WTC11 (cell line): Measurements from ENCODE around the gene PHRF1. TPM values are rescaled to one million over a fixed set of nuclear protein-coding genes. Genes with fewer than 3 reads are reported as not detected.

Source experiments
- ATAC-seq: fragments of 200-7000 bp; cut with Tn5 transposase; 2 replicates; pipeline ENCODE4 v1.10.0; 2021; ENCODE audit warnings: mild to moderate bottlenecking, moderate library complexity
- Bru-seq: library from RNA; stranded (reverse); fragments of 400-500 nt; gene quantifications from one replicate; lab custom pipeline; 2021; lab: Mats Ljungman, UMichigan
- CTCF ChIA-PET: fragments of 300-600 bp; sonication (Branson Sonifier 250); formaldehyde crosslinking; loops from one replicate; lab custom pipeline; 2021; ENCODE audit warnings: antibody characterized with exemption; lab: Charles Lee
- POLR2A ChIA-PET: fragments of 350-600 bp; sonication (Branson Sonifier 250); formaldehyde crosslinking; loops from one replicate; lab custom pipeline; 2021; ENCODE audit warnings: antibody characterized with exemption; lab: Charles Lee
- DNase-seq: peaks from one replicate; pipeline ENCODE4 v3.0.0; 2021; ENCODE audit warnings: low spot score
- H3K27ac Mint-ChIP-seq: 2 replicates; pipeline ENCODE4 v1.8.0; 2021; ENCODE audit warnings: mixed read lengths
- H3K27me3 Mint-ChIP-seq: 2 replicates; pipeline ENCODE4 v1.8.0; 2021; ENCODE audit warnings: low read depth, mild to moderate bottlenecking, moderate library complexity, mixed read lengths
- H3K36me3 Mint-ChIP-seq: 2 replicates; pipeline ENCODE4 v1.8.0; 2021; ENCODE audit warnings: mixed read lengths
- H3K4me1 Mint-ChIP-seq: 2 replicates; pipeline ENCODE4 v1.8.0; 2022; ENCODE audit warnings: mixed read lengths
- H3K4me3 Mint-ChIP-seq: 2 replicates; pipeline ENCODE4 v1.8.0; 2021; ENCODE audit warnings: mild to moderate bottlenecking, moderate library complexity, mixed read lengths
- H3K9me3 Mint-ChIP-seq: 2 replicates; pipeline ENCODE4 v1.8.0; 2021; ENCODE audit warnings: mixed read lengths
- AR ChIP-seq: fragments of 250-450 bp; sonication (Bioruptor Pico); IDR thresholded peaks from 2 replicates; pipeline ENCODE4 v1.9.0; 2021; ENCODE audit warnings: mild to moderate bottlenecking
- ARID4B ChIP-seq: sonication (generic); formaldehyde crosslinking; IDR thresholded peaks from 2 replicates; pipeline ENCODE4 v1.8.0; 2023; ENCODE audit warnings: missing genetic modification reagents, mild to moderate bottlenecking, borderline replicate concordance
- CREB1 ChIP-seq: sonication (generic); formaldehyde crosslinking; IDR thresholded peaks from 2 replicates; pipeline ENCODE4 v1.8.0; 2023; ENCODE audit warnings: mild to moderate bottlenecking, missing genetic modification reagents
- ESRRA ChIP-seq: sonication (generic); formaldehyde crosslinking; IDR thresholded peaks from 2 replicates; pipeline ENCODE4 v1.8.1; 2022; ENCODE audit warnings: mild to moderate bottlenecking, missing genetic modification reagents, borderline replicate concordance
- ETV6 ChIP-seq: sonication (generic); formaldehyde crosslinking; IDR thresholded peaks from 2 replicates; pipeline ENCODE4 v1.8.1; 2022; ENCODE audit warnings: mild to moderate bottlenecking, missing genetic modification reagents
- MXD4 ChIP-seq: fragments of 250-450 bp; sonication (Bioruptor Pico); IDR thresholded peaks from 2 replicates; pipeline ENCODE4 v1.8.0; 2021; ENCODE audit warnings: mild to moderate bottlenecking, moderate library complexity, borderline replicate concordance
- NFE2L1 ChIP-seq: sonication (generic); formaldehyde crosslinking; IDR thresholded peaks from 2 replicates; pipeline ENCODE4 v1.8.1; 2023; ENCODE audit warnings: missing genetic modification reagents
- OVOL2 ChIP-seq: fragments of 250-450 bp; sonication (Bioruptor Pico); IDR thresholded peaks from 2 replicates; pipeline ENCODE4 v1.9.0; 2021; ENCODE audit warnings: mild to moderate bottlenecking, borderline replicate concordance
- TEAD1 ChIP-seq: sonication (generic); formaldehyde crosslinking; IDR thresholded peaks from 2 replicates; pipeline ENCODE4 v1.8.0; 2022; ENCODE audit warnings: mild to moderate bottlenecking, missing genetic modification reagents
- ZNF416 ChIP-seq: fragments of 250-450 bp; sonication (Bioruptor Pico); IDR thresholded peaks from 2 replicates; pipeline ENCODE4 v1.9.0; 2021; ENCODE audit warnings: mild to moderate bottlenecking, inconsistent platforms
- ZNF423 ChIP-seq: fragments of 250-450 bp; sonication (Bioruptor Pico); IDR thresholded peaks from 2 replicates; pipeline ENCODE4 v2.1.2; 2022; ENCODE audit warnings: mild to moderate bottlenecking, moderate library complexity
- long read RNA-seq, 3 experiments: library from RNA in 1 of 3; library from capped mRNA in 1 of 3; library from polyadenylated mRNA in 1 of 3; unstranded in 2 of 3; stranded (forward) in 1 of 3; transcript quantifications; one replicate each; pipeline ENCODE4 v2.0.0, GENCODE V29; 2021
- total RNA-seq: library from RNA; stranded (reverse); gene quantifications from 3 replicates; pipeline ENCODE4 v1.2.3, GENCODE V29; 2021
- TF ChIP-seq, protein P1 (sequence below): fragments of 250-450 bp; sonication (Bioruptor Pico); conservative IDR thresholded peaks from 2 replicates; pipeline ENCODE4 v1.9.0; 2021; ENCODE audit warnings: mild to moderate bottlenecking
- TF ChIP-seq, protein P2 (sequence below): fragments of 250-450 bp; sonication (Bioruptor Pico); IDR thresholded peaks from 2 replicates; pipeline ENCODE4 v2.1.2; 2022; ENCODE audit warnings: mild to moderate bottlenecking, moderate library complexity
- TF ChIP-seq, protein P3 (sequence below): sonication (generic); formaldehyde crosslinking; IDR thresholded peaks from 2 replicates; pipeline ENCODE4 v1.8.1; 2022; ENCODE audit warnings: mild to moderate bottlenecking, missing genetic modification reagents, moderate library complexity, borderline replicate concordance
- TF ChIP-seq, protein P4 (sequence below): fragments of 250-450 bp; sonication (Bioruptor Pico); IDR thresholded peaks from 2 replicates; pipeline ENCODE4 v1.9.0; 2021; ENCODE audit warnings: mild to moderate bottlenecking
- TF ChIP-seq, protein P5 (sequence below): sonication (generic); formaldehyde crosslinking; IDR thresholded peaks from 2 replicates; pipeline ENCODE4 v1.8.1; 2022; ENCODE audit warnings: mild to moderate bottlenecking, moderate library complexity, missing genetic modification reagents
- TF ChIP-seq, protein P6 (sequence below): sonication (generic); formaldehyde crosslinking; conservative IDR thresholded peaks from 2 replicates; pipeline ENCODE4 v1.8.1; 2023; ENCODE audit warnings: mild to moderate bottlenecking, low read depth, missing genetic modification reagents, moderate library complexity

PHRF1 gene
- total RNA-seq (39.4 to 46.9 TPM (median 40.1 TPM) in 3 replicates), Bru-seq, nascent RNA (percentile 64 among the genes with signal in this experiment)
- long read RNA-seq, experiment 1, full-length matches to known transcripts: 64 of 201 reads
- long read RNA-seq, experiment 1, partial matches to known transcripts: 78 of 201 reads
- long read RNA-seq, experiment 1, other reads (novel, unspliced or antisense): 59 of 201 reads
- long read RNA-seq, experiment 2, full-length matches to known transcripts: 4 of 34 reads
- long read RNA-seq, experiment 2, partial matches to known transcripts: 25 of 34 reads
- long read RNA-seq, experiment 2, other reads (novel, unspliced or antisense): 5 of 34 reads
- long read RNA-seq, experiment 3, partial matches to known transcripts: 1 of 2 reads
- long read RNA-seq, experiment 3, other reads (novel, unspliced or antisense): 1 of 2 reads

DNA sequence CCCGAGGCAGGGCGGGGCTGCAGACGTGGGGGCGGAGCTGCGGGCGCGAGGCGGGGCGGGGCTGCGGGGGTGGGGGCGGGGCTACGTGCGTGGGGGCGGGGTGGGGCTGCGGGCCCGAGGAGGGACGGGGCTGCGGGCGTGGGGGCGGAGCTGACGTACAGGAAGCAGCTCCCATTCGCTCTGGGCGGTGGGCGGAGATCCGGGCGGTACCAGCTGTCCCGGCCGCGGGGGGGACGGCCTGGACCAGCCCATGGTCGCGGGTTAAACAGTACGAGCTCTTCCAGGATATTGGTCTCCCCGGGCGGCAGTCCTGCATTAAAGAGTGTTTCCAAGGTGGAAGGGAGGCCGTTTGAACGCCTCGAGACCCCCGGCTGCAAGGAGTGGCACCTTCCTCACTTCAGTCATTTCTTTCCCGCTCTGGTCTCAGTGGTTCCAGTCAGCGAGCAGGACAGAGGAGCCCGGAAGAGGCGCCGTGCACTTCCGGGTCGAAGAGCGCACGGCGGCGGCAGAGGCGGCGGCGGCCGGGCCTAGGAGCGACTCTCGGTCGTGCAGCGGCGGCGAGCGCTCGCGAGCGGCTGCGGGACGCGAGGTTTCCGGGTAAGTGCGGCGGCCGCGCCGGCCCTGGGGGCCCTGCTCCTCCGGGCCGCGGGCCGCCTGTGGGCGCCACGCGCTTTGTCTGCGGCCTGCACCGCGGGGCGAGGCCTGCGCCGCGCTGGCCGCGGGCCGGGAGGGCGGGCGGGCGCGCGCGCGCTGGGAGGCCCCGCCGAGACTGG is at the start of gene PHRF1:
Gene PHRF1 (plus strand): TSS at position 475 of the 773 bp plus-strand sequence. CDS start 5,043 bp downstream, outside the sequence.
- Mint-ChIP-seq H3K27ac (peak within 1 kb of the TSS; percentile 100), H3K4me3 (peak within 1 kb of the TSS; percentile 94), H3K4me1 (peaks cover 35% of the 10 kb centered on the region), H3K9me3 (no peaks in the 10 kb centered on the region), H3K36me3 (0 out of 2 replicates have a peak, but pooled peaks cover 5% of the 10 kb centered on the region), H3K27me3 (peaks cover 22% of the 10 kb centered on the region)
- CTCF ChIA-PET: interaction anchor here (0.6 to 2.0 kb wide), 15 partner anchors 10 to 369 kb away, joined by 3 to 29 read pairs (median 3); partner anchors contain the start of genes BET1L, CEND1, IRF7 and PNPLA2
- ATAC-seq (peak; percentile 85), DNase-seq (peak; percentile 95)
- POLR2A ChIA-PET: interaction anchor here (0.7 to 1.5 kb wide), 8 partner anchors 9 to 119 kb away, joined by 3 to 5 read pairs (median 3); partner anchors contain the start of gene DEAF1
- TF ChIP-seq, protein P1, sequence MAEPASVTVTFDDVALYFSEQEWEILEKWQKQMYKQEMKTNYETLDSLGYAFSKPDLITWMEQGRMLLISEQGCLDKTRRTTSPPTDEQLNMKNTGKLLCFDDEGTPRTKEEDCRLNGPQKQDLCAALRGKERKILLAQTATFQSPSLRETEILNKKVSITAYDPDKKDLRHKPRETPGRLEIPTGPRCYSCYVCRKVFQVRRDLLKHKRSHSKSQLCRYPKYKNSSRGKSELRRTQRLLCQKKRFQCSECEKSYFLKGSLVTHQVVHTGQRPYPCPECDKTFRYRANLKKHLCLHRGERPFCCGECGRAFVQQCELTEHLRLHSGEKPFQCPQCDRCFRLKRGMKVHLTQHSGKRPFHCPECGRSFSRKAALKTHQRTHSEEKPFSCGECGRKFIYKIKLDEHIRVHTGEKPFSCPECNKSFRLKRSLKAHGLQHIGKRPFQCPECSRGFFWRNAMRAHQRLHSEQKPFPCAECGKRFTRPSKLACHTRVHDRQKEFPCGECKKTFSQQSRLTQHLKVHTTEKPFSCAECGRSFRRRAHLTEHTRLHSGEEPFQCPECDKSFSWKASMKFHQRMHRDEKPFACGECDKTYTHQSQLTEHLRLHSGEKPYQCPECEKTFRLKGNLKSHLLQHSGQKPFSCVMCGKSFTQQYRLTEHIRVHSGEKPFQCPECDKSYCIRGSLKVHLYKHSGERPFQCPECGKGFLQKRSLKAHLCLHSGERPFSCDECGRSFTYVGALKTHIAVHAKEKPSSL: no peak
- TF ChIP-seq, protein P2, sequence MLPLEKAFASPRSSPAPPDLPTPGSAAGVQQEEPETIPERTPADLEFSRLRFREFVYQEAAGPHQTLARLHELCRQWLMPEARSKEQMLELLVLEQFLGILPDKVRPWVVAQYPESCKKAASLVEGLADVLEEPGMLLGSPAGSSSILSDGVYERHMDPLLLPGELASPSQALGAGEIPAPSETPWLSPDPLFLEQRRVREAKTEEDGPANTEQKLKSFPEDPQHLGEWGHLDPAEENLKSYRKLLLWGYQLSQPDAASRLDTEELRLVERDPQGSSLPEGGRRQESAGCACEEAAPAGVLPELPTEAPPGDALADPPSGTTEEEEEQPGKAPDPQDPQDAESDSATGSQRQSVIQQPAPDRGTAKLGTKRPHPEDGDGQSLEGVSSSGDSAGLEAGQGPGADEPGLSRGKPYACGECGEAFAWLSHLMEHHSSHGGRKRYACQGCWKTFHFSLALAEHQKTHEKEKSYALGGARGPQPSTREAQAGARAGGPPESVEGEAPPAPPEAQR: no peak
- TF ChIP-seq TEAD1 (no peak), NFE2L1 (CRISPR knock-in tag) (no peak; the same call in 1 of the 2 replicates), MXD4 (no peak), OVOL2 (CRISPR knock-in tag) (no peak), AR (no peak), ZNF416 (CRISPR knock-in tag) (0 out of 2 replicates have a peak, but pooled peaks have one; percentile 46), ZNF423 (CRISPR knock-in tag) (no peak), ESRRA (CRISPR knock-in tag) (no peak), CREB1 (CRISPR knock-in tag) (no peak), ARID4B (CRISPR knock-in tag) (0 out of 2 replicates have a peak, but pooled peaks have one; percentile 44), ETV6 (CRISPR knock-in tag) (peak; percentile 32; the same call in 1 of the 2 replicates)
- TF ChIP-seq, protein P3, sequence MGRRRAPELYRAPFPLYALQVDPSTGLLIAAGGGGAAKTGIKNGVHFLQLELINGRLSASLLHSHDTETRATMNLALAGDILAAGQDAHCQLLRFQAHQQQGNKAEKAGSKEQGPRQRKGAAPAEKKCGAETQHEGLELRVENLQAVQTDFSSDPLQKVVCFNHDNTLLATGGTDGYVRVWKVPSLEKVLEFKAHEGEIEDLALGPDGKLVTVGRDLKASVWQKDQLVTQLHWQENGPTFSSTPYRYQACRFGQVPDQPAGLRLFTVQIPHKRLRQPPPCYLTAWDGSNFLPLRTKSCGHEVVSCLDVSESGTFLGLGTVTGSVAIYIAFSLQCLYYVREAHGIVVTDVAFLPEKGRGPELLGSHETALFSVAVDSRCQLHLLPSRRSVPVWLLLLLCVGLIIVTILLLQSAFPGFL: no peak
- TF ChIP-seq, protein P4, sequence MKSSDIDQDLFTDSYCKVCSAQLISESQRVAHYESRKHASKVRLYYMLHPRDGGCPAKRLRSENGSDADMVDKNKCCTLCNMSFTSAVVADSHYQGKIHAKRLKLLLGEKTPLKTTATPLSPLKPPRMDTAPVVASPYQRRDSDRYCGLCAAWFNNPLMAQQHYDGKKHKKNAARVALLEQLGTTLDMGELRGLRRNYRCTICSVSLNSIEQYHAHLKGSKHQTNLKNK: no peak
- TF ChIP-seq, protein P5, sequence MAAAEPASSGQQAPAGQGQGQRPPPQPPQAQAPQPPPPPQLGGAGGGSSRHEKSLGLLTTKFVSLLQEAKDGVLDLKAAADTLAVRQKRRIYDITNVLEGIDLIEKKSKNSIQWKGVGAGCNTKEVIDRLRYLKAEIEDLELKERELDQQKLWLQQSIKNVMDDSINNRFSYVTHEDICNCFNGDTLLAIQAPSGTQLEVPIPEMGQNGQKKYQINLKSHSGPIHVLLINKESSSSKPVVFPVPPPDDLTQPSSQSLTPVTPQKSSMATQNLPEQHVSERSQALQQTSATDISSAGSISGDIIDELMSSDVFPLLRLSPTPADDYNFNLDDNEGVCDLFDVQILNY: peak; percentile 55; the same call in 1 of the 2 replicates
- TF ChIP-seq, protein P6, sequence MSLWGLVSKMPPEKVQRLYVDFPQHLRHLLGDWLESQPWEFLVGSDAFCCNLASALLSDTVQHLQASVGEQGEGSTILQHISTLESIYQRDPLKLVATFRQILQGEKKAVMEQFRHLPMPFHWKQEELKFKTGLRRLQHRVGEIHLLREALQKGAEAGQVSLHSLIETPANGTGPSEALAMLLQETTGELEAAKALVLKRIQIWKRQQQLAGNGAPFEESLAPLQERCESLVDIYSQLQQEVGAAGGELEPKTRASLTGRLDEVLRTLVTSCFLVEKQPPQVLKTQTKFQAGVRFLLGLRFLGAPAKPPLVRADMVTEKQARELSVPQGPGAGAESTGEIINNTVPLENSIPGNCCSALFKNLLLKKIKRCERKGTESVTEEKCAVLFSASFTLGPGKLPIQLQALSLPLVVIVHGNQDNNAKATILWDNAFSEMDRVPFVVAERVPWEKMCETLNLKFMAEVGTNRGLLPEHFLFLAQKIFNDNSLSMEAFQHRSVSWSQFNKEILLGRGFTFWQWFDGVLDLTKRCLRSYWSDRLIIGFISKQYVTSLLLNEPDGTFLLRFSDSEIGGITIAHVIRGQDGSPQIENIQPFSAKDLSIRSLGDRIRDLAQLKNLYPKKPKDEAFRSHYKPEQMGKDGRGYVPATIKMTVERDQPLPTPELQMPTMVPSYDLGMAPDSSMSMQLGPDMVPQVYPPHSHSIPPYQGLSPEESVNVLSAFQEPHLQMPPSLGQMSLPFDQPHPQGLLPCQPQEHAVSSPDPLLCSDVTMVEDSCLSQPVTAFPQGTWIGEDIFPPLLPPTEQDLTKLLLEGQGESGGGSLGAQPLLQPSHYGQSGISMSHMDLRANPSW: no peak
